Gastrocnemius medialis (tissue), 4 donors: ENCODE measurements around the gene GRID1. TPM values are rescaled to one million over a fixed set of nuclear protein-coding genes. Genes with fewer than 3 reads are reported as not detected.
"Not testable (repeated sequence)": the region's sequence is repeated elsewhere in the genome, so short reads cannot be mapped to it uniquely, and the experiment has no call there.

Source experiments
- ATAC-seq, 2 donors: fragments of 150-250 bp; one replicate each; pipeline ENCODE4 v1.9.1; 2016
- DNase-seq, 2 donors: peaks; one replicate each; pipeline ENCODE4 v3.0.0-alpha.2; 2019
- H3K27ac ChIP-seq, 4 donors: fragments of 200-600 bp; sonication (generic); 1 replicate in 1 of 4; 2 replicates in 3 of 4; pipeline ENCODE4 v1.5.1; 2016 to 2018; ENCODE audit warnings: mild to moderate bottlenecking in 2 of 4, moderate library complexity in 1 of 4
- H3K27me3 ChIP-seq, 3 donors: fragments of 200-600 bp; sonication (generic) in 2 of 3; 1 replicate in 1 of 3; 2 replicates in 2 of 3; pipeline versions ENCODE4 v1.5.1 to v1.6.0; 2016 to 2019; ENCODE audit warnings: mild to moderate bottlenecking in 1 of 3, moderate library complexity in 1 of 3
- H3K36me3 ChIP-seq, 2 donors: fragments of 200-600 bp; sonication (generic) in 1 of 2; one replicate each; pipeline ENCODE4 v1.5.1; 2017 to 2018
- H3K4me1 ChIP-seq, 2 donors: fragments of 200-600 bp; sonication (generic) in 1 of 2; one replicate each; pipeline ENCODE4 v1.5.1; 2016 to 2017; ENCODE audit warnings: mild to moderate bottlenecking in 2 of 2
- H3K4me3 ChIP-seq, 4 donors: fragments of 200-600 bp; sonication (generic) in 3 of 4; 1 replicate in 1 of 4; 2 replicates in 3 of 4; pipeline ENCODE4 v1.5.1; 2016 to 2019; ENCODE audit warnings: mild to moderate bottlenecking in 2 of 4
- H3K9me3 ChIP-seq, 3 donors: fragments of 200-600 bp; sonication (generic) in 2 of 3; 1 replicate in 1 of 3; 2 replicates in 2 of 3; pipeline ENCODE4 v1.5.1; 2016 to 2019
- CTCF ChIP-seq, 5 experiments: fragments of 450-650 bp in 3 of 5; fragments of 200-600 bp in 2 of 5; sonication (generic) in 2 of 5; IDR thresholded peaks in 4 of 5; conservative IDR thresholded peaks in 1 of 5; 1 replicate in 4 of 5; 2 replicates in 1 of 5; pipeline ENCODE4 v1.5.1; 2016 to 2019; ENCODE audit warnings: antibody characterized with exemption in 5 of 5, mild to moderate bottlenecking in 3 of 5, moderate library complexity in 3 of 5
- POLR2A ChIP-seq, 2 donors: fragments of 450-650 bp; IDR thresholded peaks; one replicate each; pipeline ENCODE4 v1.6.1; 2017; ENCODE audit warnings: antibody characterized with exemption in 2 of 2, mild to moderate bottlenecking in 2 of 2, moderate library complexity in 2 of 2
- in situ Hi-C, 4 donors: fragments of 200-750 bp; cut with MboI; loops; one replicate each; pipeline versions ENCODE4 v1.15.0 to v1.8.0; 2017; ENCODE audit warnings: low sequenced_read_pairs in 4 of 4
- intact Hi-C: fragments of 100-400 bp; cut with DNase I; formaldehyde crosslinking; loops from one replicate; pipeline ENCODE4 v1.15.1; 2023; ENCODE audit warnings: low total_unique reads
- total RNA-seq, 4 donors: library from RNA; depleted of rRNA; stranded (reverse); fragments of >200 nt; gene quantifications; one replicate each; pipeline versions ENCODE4 v1.1.0 to v1.2.3, GENCODE V29; 2016

The GRID1 gene
- total RNA-seq, 4 donors from 2014 or later, result 0.17 to 1.4 (median 0.79) TPM

GRCh38 chr10:85849315-85849714, 517.3 kb downstream of the GRID1 start:
- intact Hi-C loops, result no loop called here
- Histone ChIP-seq H3K27ac (no peak overlapping the region), H3K4me3 (no peak overlapping the region), H3K27me3 (no peaks in the 10 kb centered on the region), H3K4me1 (no peaks in the 10 kb centered on the region), H3K9me3 (no peaks in the 10 kb centered on the region), H3K36me3 (no peaks in the 10 kb centered on the region)
- DNase-seq (no peak), ATAC-seq (no peak)
- TF ChIP-seq POLR2A (IDR thresholded peaks at IDR 0.05) (no peak), CTCF (IDR thresholded peaks at IDR 0.05 in 4 of 5, conservative IDR thresholded peaks at IDR 0.05 in 1 of 5) (no peak)
- in situ Hi-C loops, result no loop called here

- in situ Hi-C loops (no loop called here), intact Hi-C loops (no loop called here)
- no peak overlapping the region for H3K27ac ChIP-seq
- H3K36me3 ChIP-seq, result no peaks in the 10 kb centered on the region
- H3K4me3 ChIP-seq, result no peak overlapping the region
- DNase-seq, result no peak
- no peaks in the 10 kb centered on the region for H3K9me3 ChIP-seq
- H3K4me1 ChIP-seq, result no peaks in the 10 kb centered on the region
- H3K27me3 ChIP-seq, result no peaks in the 10 kb centered on the region
- ATAC-seq, result no peak
- TF ChIP-seq CTCF (IDR thresholded peaks at IDR 0.05 in 4 of 5, conservative IDR thresholded peaks at IDR 0.05 in 1 of 5) (no peak), POLR2A (IDR thresholded peaks at IDR 0.05) (no peak)
These were observed 517.8 kb downstream of the GRID1 start for GRCh38 chr10:85848756-85849155.

- ATAC-seq (no peak), DNase-seq (no peak)
- TF ChIP-seq CTCF (IDR thresholded peaks at IDR 0.05 in 4 of 5, conservative IDR thresholded peaks at IDR 0.05 in 1 of 5), result no peak
- no peak for TF ChIP-seq POLR2A (IDR thresholded peaks at IDR 0.05)
- Histone ChIP-seq H3K4me1 (no peaks in the 10 kb centered on the region), H3K27me3 (no peaks in the 10 kb centered on the region), H3K27ac (no peak overlapping the region), H3K36me3 (no peaks in the 10 kb centered on the region), H3K4me3 (no peak overlapping the region), H3K9me3 (no peaks in the 10 kb centered on the region)
- intact Hi-C loops, result no loop called here
- in situ Hi-C loops, result no loop called here
These were observed 519.5 kb downstream of the GRID1 start for GRCh38 chr10:85847085-85847484.

- intact Hi-C loops, H3K4me1 ChIP-seq, DNase-seq, H3K4me3 ChIP-seq, H3K27ac ChIP-seq, H3K36me3 ChIP-seq, in situ Hi-C loops, ATAC-seq, H3K9me3 ChIP-seq, H3K27me3 ChIP-seq: not testable (repeated sequence)
These were observed 527.9 kb downstream of the GRID1 start for GRCh38 chr10:85838660-85839059.

GRCh38 chr10:85832988-85833387, 533.6 kb downstream of the GRID1 start:
- TF ChIP-seq POLR2A (IDR thresholded peaks at IDR 0.05) (no peak), CTCF (IDR thresholded peaks at IDR 0.05 in 4 of 5, conservative IDR thresholded peaks at IDR 0.05 in 1 of 5) (no peak)
- Histone ChIP-seq H3K4me1 (no peaks in the 10 kb centered on the region), H3K27ac (no peak overlapping the region), H3K36me3 (no peaks in the 10 kb centered on the region), H3K27me3 (no peaks in the 10 kb centered on the region), H3K9me3 (no peaks in the 10 kb centered on the region), H3K4me3 (no peak overlapping the region)
- no peak for DNase-seq
- intact Hi-C loops (no loop called here), in situ Hi-C loops (no loop called here)
- ATAC-seq, result no peak
